ENCODE data around the gene TUBB.
"Not testable (repeated sequence)": the region's sequence is repeated elsewhere in the genome, so short reads cannot be mapped to it uniquely, and the experiment has no call there.

Gene TUBB

DNA sequence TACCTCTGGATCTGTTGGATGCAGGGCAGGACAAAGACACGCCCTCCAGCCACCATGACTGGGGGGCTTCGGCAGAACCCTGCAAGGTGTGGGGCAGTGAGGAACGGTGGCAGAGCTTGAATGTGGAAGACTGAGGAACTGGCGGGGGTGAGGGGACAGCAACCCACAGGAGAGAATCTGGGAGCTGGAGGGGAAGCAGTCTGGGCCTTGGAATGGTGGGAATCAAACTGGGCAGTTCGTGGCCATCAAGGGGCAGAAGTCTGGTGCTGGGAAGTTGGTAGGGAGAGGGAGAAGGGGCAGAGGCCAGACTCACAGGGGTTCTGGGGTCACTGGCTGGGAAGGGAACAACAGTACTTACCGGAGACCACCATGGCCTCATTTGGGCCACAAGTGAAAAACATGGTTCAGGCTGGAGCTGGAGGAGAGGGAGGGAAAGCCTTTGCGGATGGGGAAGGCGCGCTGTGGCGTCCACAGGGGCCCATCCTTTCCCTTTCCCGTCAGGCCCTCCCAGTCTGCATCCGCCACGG is 21.7 kb downstream of the TUBB start:
- no peak for FAIRE-seq

DNA sequence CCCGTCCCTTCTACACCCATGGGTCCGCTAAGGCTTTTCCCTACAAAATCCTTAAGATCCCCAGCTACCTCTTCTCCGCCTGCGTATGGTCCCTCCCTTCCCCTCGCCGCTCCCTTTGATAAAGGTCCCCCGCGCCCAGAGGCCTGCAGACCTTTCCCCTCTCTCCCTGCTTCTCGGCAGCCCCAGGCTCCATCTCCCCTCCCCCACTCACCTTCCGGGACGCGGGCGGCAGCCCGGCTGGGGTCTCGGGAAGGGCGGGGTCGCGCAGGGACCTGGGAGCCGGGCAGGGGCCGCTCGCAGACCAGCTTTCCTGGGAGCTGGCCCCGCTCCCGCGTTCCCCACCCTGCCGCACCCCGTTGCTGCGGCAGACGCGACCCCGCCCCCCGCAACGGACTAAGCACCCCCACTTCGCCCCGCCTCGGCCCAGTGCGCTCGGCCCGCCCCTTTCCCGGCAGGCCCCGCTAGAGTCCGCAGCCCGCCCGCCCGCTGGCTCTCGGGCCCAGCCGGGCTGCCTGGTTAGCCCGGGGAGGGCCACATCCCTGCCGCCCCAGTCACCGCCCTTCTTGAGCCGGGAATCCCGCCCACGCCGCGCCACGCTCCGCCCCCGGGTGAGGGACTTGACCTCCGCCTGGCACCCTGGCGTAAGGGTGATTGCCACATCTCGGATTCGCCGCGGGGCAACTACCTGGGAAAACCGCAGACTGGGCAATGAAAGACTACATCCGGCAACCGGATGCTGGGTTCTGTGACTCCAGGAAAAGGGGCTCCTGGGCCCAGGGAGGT is 22.4 kb downstream of the TUBB start, which contains the start of gene FLOT1:
Gene FLOT1, minus strand, starts transcription at position 372 of the 783 bp plus-strand sequence. CDS start 498 bp downstream, outside the sequence.
- FAIRE-seq: no peak

- no peak for FAIRE-seq
These were observed 23.2 kb downstream of the TUBB start for GRCh38 chr6:30743099-30744053.

GRCh38 chr6:30744054-30744805 is 24.1 kb downstream of the TUBB start, which contains the start of gene IER3:
IER3 (minus strand) TSS chr6:30744547; CDS start chr6:30744518, 29 bp downstream.
- no peak for FAIRE-seq

DNA sequence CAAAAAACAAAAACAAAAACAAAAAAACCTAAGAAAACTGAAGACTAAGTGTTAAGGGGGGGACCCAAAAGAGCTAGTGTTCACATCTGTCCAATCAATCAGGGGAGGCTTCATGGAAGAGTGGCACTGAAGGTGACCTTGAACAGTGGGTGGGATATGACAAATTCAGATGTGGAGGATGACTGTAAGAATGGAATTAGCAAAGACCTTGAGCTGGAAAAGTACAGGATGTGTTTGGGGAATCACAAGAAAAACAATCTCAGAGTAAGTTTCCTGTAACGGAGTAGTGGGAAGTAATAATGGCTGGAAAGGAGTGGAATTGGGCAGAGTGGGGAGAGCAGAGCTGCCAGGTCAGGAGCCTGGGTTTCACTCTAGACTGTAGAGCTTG is 27.1 kb downstream of the TUBB start:
- no peak for FAIRE-seq

- FAIRE-seq: no peak
These were observed 28.0 kb downstream of the TUBB start for GRCh38 chr6:30747902-30748769.

DNA sequence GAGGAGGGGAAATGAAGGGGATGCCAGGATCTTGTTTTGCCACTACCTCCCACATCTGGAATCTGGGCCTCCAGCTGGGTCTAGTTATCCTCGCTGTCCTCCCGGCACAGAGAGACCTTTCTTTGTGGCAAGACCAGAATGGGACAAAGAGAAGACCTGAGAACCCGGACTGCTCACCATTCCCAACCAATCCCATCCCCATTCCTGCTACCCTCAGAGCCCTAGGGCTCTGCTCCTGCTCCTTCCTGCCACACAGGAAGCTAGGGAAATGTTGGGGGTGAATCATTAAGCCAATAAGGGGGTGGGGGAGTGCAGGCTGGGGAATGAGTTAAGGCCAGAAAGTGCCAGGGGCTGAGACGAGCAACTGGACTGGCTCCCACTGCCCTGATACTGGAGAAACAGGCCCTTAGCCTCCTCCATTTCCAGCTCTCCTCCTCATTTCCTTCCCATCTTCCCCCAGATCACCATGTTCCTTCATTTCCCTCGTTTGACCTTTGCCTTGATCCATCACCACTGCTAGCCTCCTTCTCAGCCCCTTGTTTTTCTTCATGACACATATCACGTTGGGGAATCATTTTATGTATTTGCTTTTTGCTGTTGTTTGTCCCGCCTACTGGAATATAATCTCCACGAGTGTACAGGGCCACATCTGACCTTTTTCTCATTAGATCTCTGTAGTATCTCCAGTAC is 28.8 kb downstream of the TUBB start:
- FAIRE-seq: no peak

DNA sequence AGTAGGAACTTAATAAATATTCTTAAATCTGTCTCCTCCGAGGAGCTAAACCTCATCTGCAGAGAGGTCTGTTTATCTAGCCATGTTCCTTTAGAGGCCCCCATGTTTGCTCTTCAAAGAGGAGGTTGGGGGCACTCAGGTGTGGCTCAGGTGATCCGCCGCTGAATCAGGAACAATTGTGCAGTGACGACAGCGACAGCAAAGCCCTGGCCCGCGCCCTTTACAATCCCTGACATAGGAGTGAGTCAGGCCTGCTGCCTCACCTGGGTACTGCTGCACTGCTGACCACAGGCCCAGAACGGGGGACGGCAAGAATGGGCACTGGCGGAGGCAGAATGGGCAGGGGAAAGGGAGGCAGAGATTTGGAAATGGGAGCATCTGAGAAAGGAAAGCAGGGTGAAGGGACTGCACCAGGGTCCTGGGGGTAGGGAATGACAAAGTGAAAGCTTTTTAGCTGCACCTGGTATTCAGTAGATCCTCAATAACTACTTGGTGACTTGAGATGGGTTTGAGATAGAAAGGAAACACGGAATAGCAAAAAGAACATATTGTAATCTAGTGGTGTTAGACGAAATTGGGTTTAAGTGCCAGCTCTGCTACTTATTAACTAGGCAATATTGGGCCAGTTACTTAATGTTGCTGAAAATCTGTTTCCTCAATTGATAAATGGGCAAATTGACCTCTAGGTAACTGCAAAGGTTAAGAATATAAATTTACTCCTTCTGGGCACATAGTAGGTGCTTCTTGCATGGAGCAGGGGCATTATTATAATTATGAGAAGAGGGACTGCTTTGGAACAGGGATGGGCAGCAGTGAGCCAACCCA is 29.6 kb downstream of the TUBB start:
- FAIRE-seq: no peak

DNA sequence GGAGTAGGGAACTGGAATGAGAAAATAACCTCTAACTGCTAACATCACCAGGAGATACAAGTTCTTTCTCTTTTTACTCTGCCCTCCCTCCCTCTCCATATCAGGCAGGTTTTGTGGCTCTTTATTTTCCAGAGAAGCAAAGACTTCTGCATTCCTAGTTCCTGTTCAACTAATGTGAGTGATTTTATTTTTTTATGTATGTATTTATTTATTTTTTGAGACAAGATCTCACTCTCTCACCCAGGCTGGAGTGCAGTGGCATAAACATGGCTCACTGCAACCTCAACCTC is 30.2 kb downstream of the TUBB start:
- FAIRE-seq: no peak

GRCh38 chr6:30752157-30752927 is 32.2 kb downstream of the TUBB start:
- FAIRE-seq: no peak

DNA sequence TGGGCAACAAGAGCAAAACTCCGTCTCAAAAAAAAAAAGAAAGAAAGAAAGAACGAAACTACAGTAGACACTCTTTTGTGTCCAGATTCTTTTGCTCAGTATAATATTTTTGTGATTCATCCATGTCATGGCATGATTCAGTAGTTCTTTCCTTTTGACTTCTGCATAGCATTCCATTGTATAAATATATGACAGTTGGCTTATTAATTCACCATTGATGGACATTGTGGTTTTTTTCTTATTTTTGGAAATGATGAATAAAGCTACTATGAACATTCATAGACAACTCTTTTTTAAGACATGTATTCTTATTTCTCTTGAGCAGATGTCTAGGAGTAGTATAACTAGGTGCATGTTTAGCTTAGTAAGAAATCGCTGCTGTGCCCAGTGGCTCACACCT is 34.5 kb downstream of the TUBB start:
- FAIRE-seq: no peak

DNA sequence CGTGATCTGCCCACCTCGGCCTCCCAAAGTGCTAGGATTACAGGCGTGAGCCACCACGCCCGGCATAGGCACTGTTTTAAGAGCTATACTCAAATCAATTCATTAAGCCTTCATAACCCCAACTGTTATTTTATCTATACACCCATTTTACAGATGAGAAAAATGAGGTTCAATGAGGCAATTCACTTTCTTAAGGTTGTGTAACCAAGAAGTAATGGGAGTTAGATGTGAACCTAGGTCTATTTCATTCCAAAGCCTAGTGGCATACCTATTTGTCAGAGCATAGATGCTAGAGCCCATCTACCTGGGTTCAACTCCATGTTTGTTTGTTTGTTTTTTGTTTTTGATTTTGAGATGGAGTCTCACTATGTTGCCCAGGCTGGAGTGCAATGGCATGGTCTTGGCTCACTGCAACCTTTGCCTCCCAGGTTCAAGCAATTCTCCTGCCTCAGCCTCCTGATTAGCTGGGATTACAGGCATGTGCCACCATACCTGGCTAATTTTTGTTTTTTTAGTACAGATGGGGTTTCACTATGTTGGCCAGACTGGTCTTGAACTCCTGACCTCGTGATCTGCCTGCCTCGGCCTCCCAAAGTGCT is 36.4 kb downstream of the TUBB start:
- not testable (repeated sequence) for FAIRE-seq

GRCh38 chr6:30757261-30757904 is 37.2 kb downstream of the TUBB start:
- FAIRE-seq: no peak

- FAIRE-seq: no peak
These were observed 39.6 kb downstream of the TUBB start for GRCh38 chr6:30759575-30760239.

DNA sequence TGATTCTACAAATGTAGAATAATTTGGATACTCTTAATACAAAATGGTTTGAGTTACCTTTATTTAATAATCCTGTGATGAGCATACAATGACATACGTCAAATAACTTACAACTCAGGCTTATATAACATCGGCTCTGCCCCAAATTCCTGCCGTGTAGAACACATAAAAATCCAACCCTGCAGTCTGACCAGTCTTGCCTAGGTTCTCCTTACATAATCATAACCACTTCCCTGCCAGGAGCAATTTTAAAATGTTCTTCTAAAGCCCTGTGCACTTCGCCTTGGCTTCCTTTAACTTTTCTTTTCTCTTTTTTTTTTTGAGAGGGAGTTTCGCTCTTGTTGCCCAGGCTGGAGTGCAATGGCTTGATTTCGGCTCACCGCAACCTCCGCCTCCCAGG is 40.4 kb downstream of the TUBB start:
- no peak for FAIRE-seq

- FAIRE-seq: no peak
These were observed 41.8 kb downstream of the TUBB start for GRCh38 chr6:30761791-30762429.

- FAIRE-seq: no peak
These were observed 43.0 kb downstream of the TUBB start for GRCh38 chr6:30763155-30763617.

All from A204.1 (cell line).